Measurements from ENCODE around the gene ZNF677.
"Not testable (repeated sequence)": the region's sequence is repeated elsewhere in the genome, so short reads cannot be mapped to it uniquely, and the experiment has no call there.

Gene ZNF677

GRCh38 chr19:53254411-53255341 lies at the start of gene ZNF677:
Gene ZNF677 (minus strand): TSS chr19:53254873. CDS start chr19:53251550, 3,323 bp downstream.
- Histone ChIP-seq H2AFZ (ENCODE audit: low read depth) (no peak within 1 kb of the TSS), H3K79me2 (ENCODE audit: insufficient read depth, low read depth) (no peaks in the 10 kb centered on the region), H4K20me1 (ENCODE audit: insufficient read depth) (no peaks in the 10 kb centered on the region), H3K36me3 (ENCODE audit: insufficient read depth) (no peaks in the 10 kb centered on the region), H3K9ac (no peak within 1 kb of the TSS), H3K27ac (no peak within 1 kb of the TSS), H3K4me2 (no peak within 1 kb of the TSS), H3K4me3 (IDR thresholded peaks at IDR 0.05; ENCODE audit: insufficient read depth, low read depth, low read length) (no peak within 1 kb of the TSS), H3K4me1 (ENCODE audit: low read depth, poor library complexity, severe bottlenecking) (no peaks in the 10 kb centered on the region), H3K27me3 (ENCODE audit: insufficient read depth, low read depth) (no peaks in the 10 kb centered on the region)
- TF ChIP-seq CTCF (conservative IDR thresholded peaks at IDR 0.05; ENCODE audit: low read depth, low read length), result no peak

GRCh38 chr19:53301341-53301740 lies 46.7 kb upstream of the ZNF677 start:
- not testable (repeated sequence) for H2AFZ ChIP-seq (ENCODE audit: low read depth); H3K27ac ChIP-seq; H4K20me1 ChIP-seq (ENCODE audit: insufficient read depth); H3K4me2 ChIP-seq; H3K79me2 ChIP-seq (ENCODE audit: insufficient read depth, low read depth); H3K9ac ChIP-seq; H3K36me3 ChIP-seq (ENCODE audit: insufficient read depth); H3K27me3 ChIP-seq (ENCODE audit: insufficient read depth, low read depth); H3K4me3 ChIP-seq (IDR thresholded peaks at IDR 0.05; ENCODE audit: insufficient read depth, low read depth, low read length); H3K4me1 ChIP-seq (ENCODE audit: low read depth, poor library complexity, severe bottlenecking)

GRCh38 chr19:53294786-53295441 lies 40.2 kb upstream of the ZNF677 start:
- Histone ChIP-seq H3K27ac (no peak overlapping the region), H3K9ac (no peak overlapping the region), H3K4me2 (no peak overlapping the region), H3K4me3 (IDR thresholded peaks at IDR 0.05; ENCODE audit: insufficient read depth, low read depth, low read length) (no peak overlapping the region), H3K4me1 (ENCODE audit: low read depth, poor library complexity, severe bottlenecking) (no peaks in the 10 kb centered on the region), H3K27me3 (ENCODE audit: insufficient read depth, low read depth) (no peaks in the 10 kb centered on the region), H3K36me3 (ENCODE audit: insufficient read depth) (no peaks in the 10 kb centered on the region), H2AFZ (ENCODE audit: low read depth) (no peak overlapping the region), H4K20me1 (ENCODE audit: insufficient read depth) (no peaks in the 10 kb centered on the region), H3K79me2 (ENCODE audit: insufficient read depth, low read depth) (no peaks in the 10 kb centered on the region)
- TF ChIP-seq CTCF (conservative IDR thresholded peaks at IDR 0.05; ENCODE audit: low read depth, low read length), result no peak

- H3K4me3 ChIP-seq (IDR thresholded peaks at IDR 0.05; ENCODE audit: insufficient read depth, low read depth, low read length), result no peak overlapping the region
- H3K27me3 ChIP-seq (ENCODE audit: insufficient read depth, low read depth), result no peaks in the 10 kb centered on the region
- H3K4me2 ChIP-seq, result no peak overlapping the region
- no peaks in the 10 kb centered on the region for H3K79me2 ChIP-seq (ENCODE audit: insufficient read depth, low read depth)
- no peaks in the 10 kb centered on the region for H3K4me1 ChIP-seq (ENCODE audit: low read depth, poor library complexity, severe bottlenecking)
- no peaks in the 10 kb centered on the region for H4K20me1 ChIP-seq (ENCODE audit: insufficient read depth)
- H3K36me3 ChIP-seq (ENCODE audit: insufficient read depth), result no peaks in the 10 kb centered on the region
- H2AFZ ChIP-seq (ENCODE audit: low read depth), result no peak overlapping the region
- no peak overlapping the region for H3K27ac ChIP-seq
- TF ChIP-seq CTCF (conservative IDR thresholded peaks at IDR 0.05; ENCODE audit: low read depth, low read length), result no peak
- no peak overlapping the region for H3K9ac ChIP-seq
Observed at GRCh38 chr19:53290758-53291549, 36.3 kb upstream of the ZNF677 start.
